Measurements from ENCODE around the gene ADGRG6. TPM values are rescaled to one million over a fixed set of nuclear protein-coding genes. Genes with fewer than 3 reads are reported as not detected.

The ADGRG6 gene
- total and polyA plus RNA-seq, 2 donors from 2014 or later, result 2.6 to 32.8 TPM

- DNase-seq, result no peak
- Histone ChIP-seq H3K4me1 (ENCODE audit: control insufficient read depth in 2 of 3, insufficient read depth in 2 of 3, low read depth in 1 of 3, low read length in 3 of 3) (no peaks in the 10 kb centered on the region), H3K36me3 (ENCODE audit: control insufficient read depth in 2 of 3, insufficient read depth in 3 of 3, low read length in 3 of 3) (no peaks in the 10 kb centered on the region), H3K4me3 (ENCODE audit: low read length in 3 of 3) (no peak overlapping the region), H3K9me3 (ENCODE audit: control insufficient read depth in 2 of 3, insufficient read depth in 1 of 3, low read length in 3 of 3) (no peaks in the 10 kb centered on the region), H3K9ac (ENCODE audit: low read length in 3 of 3) (no peak overlapping the region), H3K27me3 (ENCODE audit: control insufficient read depth, insufficient read depth, low read length) (no peaks in the 10 kb centered on the region), H3K27ac (ENCODE audit: low read depth in 2 of 2, low read length in 2 of 2) (no peak overlapping the region)
- intact Hi-C loops (cut with DNase I), result no loop called here
- no peak for TF ChIP-seq CTCF (IDR thresholded peaks at IDR 0.05; ENCODE audit: borderline replicate concordance, extremely low read depth, insufficient read depth)
- FAIRE-seq, result no peak
These were observed 27.8 kb downstream of the ADGRG6 start for GRCh38 chr6:142329486-142330113.

GRCh38 chr6:142331075-142331551 is 29.3 kb downstream of the ADGRG6 start:
- no peak overlapping the region for H3K4me3 ChIP-seq (ENCODE audit: low read length in 3 of 3)
- no peak overlapping the region for H3K9ac ChIP-seq (ENCODE audit: low read length in 3 of 3)
- DNase-seq (no peak), FAIRE-seq (no peak)
- intact Hi-C loops (cut with DNase I), result no loop called here
- TF ChIP-seq CTCF (IDR thresholded peaks at IDR 0.05; ENCODE audit: borderline replicate concordance, extremely low read depth, insufficient read depth), result no peak
- H3K36me3 ChIP-seq (ENCODE audit: control insufficient read depth in 2 of 3, insufficient read depth in 3 of 3, low read length in 3 of 3), result no peaks in the 10 kb centered on the region
- H3K27ac ChIP-seq (ENCODE audit: low read depth in 2 of 2, low read length in 2 of 2), result no peak overlapping the region
- H3K9me3 ChIP-seq (ENCODE audit: control insufficient read depth in 2 of 3, insufficient read depth in 1 of 3, low read length in 3 of 3), result no peaks in the 10 kb centered on the region
- no peaks in the 10 kb centered on the region for H3K27me3 ChIP-seq (ENCODE audit: control insufficient read depth, insufficient read depth, low read length)
- no peaks in the 10 kb centered on the region for H3K4me1 ChIP-seq (ENCODE audit: control insufficient read depth in 2 of 3, insufficient read depth in 2 of 3, low read depth in 1 of 3, low read length in 3 of 3)

- Histone ChIP-seq H3K9me3 (ENCODE audit: control insufficient read depth in 2 of 3, insufficient read depth in 1 of 3, low read length in 3 of 3) (no peaks in the 10 kb centered on the region), H3K27me3 (ENCODE audit: control insufficient read depth, insufficient read depth, low read length) (no peaks in the 10 kb centered on the region), H3K9ac (ENCODE audit: low read length in 3 of 3) (no peak overlapping the region), H3K36me3 (ENCODE audit: control insufficient read depth in 2 of 3, insufficient read depth in 3 of 3, low read length in 3 of 3) (no peaks in the 10 kb centered on the region), H3K4me3 (ENCODE audit: low read length in 3 of 3) (no peak overlapping the region), H3K4me1 (ENCODE audit: control insufficient read depth in 2 of 3, insufficient read depth in 2 of 3, low read depth in 1 of 3, low read length in 3 of 3) (no peaks in the 10 kb centered on the region), H3K27ac (ENCODE audit: low read depth in 2 of 2, low read length in 2 of 2) (no peak overlapping the region)
- DNase-seq, result no peak
- no peak for TF ChIP-seq CTCF (IDR thresholded peaks at IDR 0.05; ENCODE audit: borderline replicate concordance, extremely low read depth, insufficient read depth)
- no peak for FAIRE-seq
- intact Hi-C loops (cut with DNase I), result no loop called here
These were observed 29.8 kb downstream of the ADGRG6 start for GRCh38 chr6:142331601-142332000.

Measured in kidney (tissue), 14 donors.